ENCODE results near the gene EDIL3. TPM values are rescaled to one million over a fixed set of nuclear protein-coding genes. Genes with fewer than 3 reads are reported as not detected.

Gene EDIL3
- total and polyA plus RNA-seq, 4 experiments from 2014 or later, result not detected

DNA sequence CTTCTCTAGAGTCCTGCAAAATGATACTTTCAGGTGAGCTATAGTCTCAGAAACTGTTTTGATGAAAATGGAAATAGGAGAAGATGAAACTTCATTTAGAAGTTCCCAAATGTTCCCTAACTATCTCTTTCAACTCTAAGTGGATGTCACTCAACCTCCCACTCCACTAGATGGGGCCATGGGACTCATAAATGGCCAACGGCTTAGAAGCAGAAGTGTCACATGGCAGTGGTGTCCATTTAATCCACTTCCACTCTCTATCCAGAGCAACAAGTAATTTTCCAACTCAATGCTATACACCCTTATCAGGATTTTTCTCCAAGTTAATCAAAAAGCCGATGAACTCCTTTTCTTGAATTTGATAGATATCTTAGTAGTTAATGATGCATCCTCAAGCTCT, 295.7 kb downstream of the EDIL3 start:
- ChIA-PET CTCF (ENCODE audit: partially characterized antibody) (no interaction called here), POLR2A (ENCODE audit: partially characterized antibody) (no interaction called here)
- H3K4me1 Mint-ChIP-seq, result no peaks in the 10 kb centered on the region
- intact Hi-C loops (cut with micrococcal nuclease), result no loop called here
- peaks cover 0 to 7% (median 3%) of the 10 kb centered on the region in 8 donors for H3K9me3 Mint-ChIP-seq
- H3K27ac Mint-ChIP-seq, result no peak overlapping the region
- Histone ChIP-seq H3K27me3 (ENCODE audit: insufficient read depth, low read length) (no peaks in the 10 kb centered on the region), H3K4me1 (ENCODE audit: insufficient read depth, low read length) (no peaks in the 10 kb centered on the region), H3K4me3 (ENCODE audit: low read length in 2 of 2) (no peak overlapping the region), H3K36me3 (ENCODE audit: insufficient read depth, low read length) (no peaks in the 10 kb centered on the region), H3K27ac (ENCODE audit: low read depth, low read length) (no peak overlapping the region), H3K9me3 (ENCODE audit: control insufficient read depth in 1 of 2, low read length in 2 of 2) (no peaks in the 10 kb centered on the region)
- DNase-seq, result no peak
- H3K36me3 Mint-ChIP-seq, result no peaks in the 10 kb centered on the region
- H3K4me3 Mint-ChIP-seq, result no peak overlapping the region
- H3K27me3 Mint-ChIP-seq, result no peaks in the 10 kb centered on the region

DNA sequence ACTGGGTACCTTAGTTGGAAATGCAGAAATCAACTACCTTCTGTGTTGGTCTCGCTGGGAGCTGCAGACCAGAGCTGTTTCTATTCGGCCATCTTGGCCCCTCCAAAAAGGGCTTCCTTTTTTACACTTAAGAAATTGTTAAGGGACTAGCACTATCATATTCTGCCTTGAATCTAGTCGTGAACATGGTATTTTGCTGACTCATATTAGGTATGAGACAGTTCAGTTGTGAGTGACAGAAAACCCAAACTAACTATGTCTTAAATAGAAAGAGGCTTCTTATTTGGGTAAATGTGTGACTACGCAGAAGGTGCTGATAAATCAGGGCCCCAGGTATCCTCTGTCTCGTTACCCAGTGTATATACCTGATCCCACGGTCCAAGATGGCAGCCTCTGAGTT, 298.2 kb downstream of the EDIL3 start:
- no peaks in the 10 kb centered on the region for H3K4me1 Mint-ChIP-seq
- H3K4me1 ChIP-seq (ENCODE audit: insufficient read depth, low read length), result no peaks in the 10 kb centered on the region
- intact Hi-C loops (cut with micrococcal nuclease), result no loop called here
- H3K27ac ChIP-seq (ENCODE audit: low read depth, low read length), result no peak overlapping the region
- H3K27me3 Mint-ChIP-seq, result no peaks in the 10 kb centered on the region
- no peak overlapping the region for H3K4me3 Mint-ChIP-seq
- ChIA-PET CTCF (ENCODE audit: partially characterized antibody) (no interaction called here), POLR2A (ENCODE audit: partially characterized antibody) (no interaction called here)
- DNase-seq, result no peak
- H3K27ac Mint-ChIP-seq, result no peak overlapping the region
- peaks cover 0 to 4% (median 0%) of the 10 kb centered on the region in 8 donors for H3K9me3 Mint-ChIP-seq
- H3K4me3 ChIP-seq (ENCODE audit: low read length in 2 of 2), result no peak overlapping the region
- no peaks in the 10 kb centered on the region for H3K27me3 ChIP-seq (ENCODE audit: insufficient read depth, low read length)
- no peaks in the 10 kb centered on the region for H3K36me3 Mint-ChIP-seq
- no peaks in the 10 kb centered on the region for H3K36me3 ChIP-seq (ENCODE audit: insufficient read depth, low read length)
- no peaks in the 10 kb centered on the region for H3K9me3 ChIP-seq (ENCODE audit: control insufficient read depth in 1 of 2, low read length in 2 of 2)

DNA sequence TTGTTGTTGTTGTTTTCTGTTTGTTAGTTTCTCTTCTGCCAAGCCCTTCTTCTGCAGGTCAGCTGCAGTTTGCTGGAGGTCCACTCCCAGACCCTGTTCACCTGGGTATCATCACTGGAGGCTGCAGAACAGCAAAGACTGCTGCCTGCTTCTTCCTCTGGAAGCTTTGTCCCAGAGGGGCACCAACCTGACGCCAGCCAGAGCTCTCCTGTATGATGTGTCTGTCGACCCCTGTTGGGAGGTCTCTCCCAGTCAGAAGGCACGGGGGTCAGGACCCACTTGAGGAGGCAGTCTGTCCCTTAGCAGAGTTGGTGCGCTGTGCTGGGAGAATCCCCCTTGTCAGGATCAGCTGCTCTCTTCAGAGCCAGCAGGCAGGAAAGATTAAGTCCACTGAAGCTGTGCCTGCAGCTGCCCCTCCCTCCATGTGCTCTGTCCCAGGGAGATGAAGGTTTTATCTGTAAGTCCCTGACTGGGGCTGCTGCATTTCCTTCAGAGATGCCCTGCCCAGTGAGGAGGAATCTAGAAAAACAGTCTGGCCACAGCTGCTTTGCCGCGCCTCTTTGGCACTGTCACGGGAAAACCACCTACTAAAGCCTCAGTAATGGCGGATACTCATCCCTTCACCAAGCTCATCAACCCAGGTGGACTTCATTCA, 299.2 kb downstream of the EDIL3 start:
- H3K27me3 Mint-ChIP-seq, result no peaks in the 10 kb centered on the region
- H3K27me3 ChIP-seq (ENCODE audit: insufficient read depth, low read length), result no peaks in the 10 kb centered on the region
- no peaks in the 10 kb centered on the region for H3K36me3 ChIP-seq (ENCODE audit: insufficient read depth, low read length)
- no peaks in the 10 kb centered on the region for H3K4me1 ChIP-seq (ENCODE audit: insufficient read depth, low read length)
- H3K4me1 Mint-ChIP-seq, result no peaks in the 10 kb centered on the region
- no peak overlapping the region for H3K27ac Mint-ChIP-seq
- POLR2A ChIA-PET (ENCODE audit: partially characterized antibody), result no interaction called here
- DNase-seq, result no peak
- peaks cover 0 to 4% (median 0%) of the 10 kb centered on the region in 8 donors for H3K9me3 Mint-ChIP-seq
- no peaks in the 10 kb centered on the region for H3K9me3 ChIP-seq (ENCODE audit: control insufficient read depth in 1 of 2, low read length in 2 of 2)
- intact Hi-C loops (cut with micrococcal nuclease), result no loop called here
- H3K27ac ChIP-seq (ENCODE audit: low read depth, low read length), result no peak overlapping the region
- no peak overlapping the region for H3K4me3 Mint-ChIP-seq
- no peak overlapping the region for H3K4me3 ChIP-seq (ENCODE audit: low read length in 2 of 2)
- CTCF ChIA-PET (ENCODE audit: partially characterized antibody), result no interaction called here
- no peaks in the 10 kb centered on the region for H3K36me3 Mint-ChIP-seq

- Mint-ChIP-seq H3K27me3 (no peaks in the 10 kb centered on the region), H3K36me3 (no peaks in the 10 kb centered on the region), H3K27ac (no peak overlapping the region), H3K4me3 (no peak overlapping the region), H3K9me3 (peaks cover 0 to 13% (median 2%) of the 10 kb centered on the region in 8 donors), H3K4me1 (no peaks in the 10 kb centered on the region)
- ChIA-PET POLR2A (ENCODE audit: partially characterized antibody) (no interaction called here), CTCF (ENCODE audit: partially characterized antibody) (no interaction called here)
- Histone ChIP-seq H3K9me3 (ENCODE audit: control insufficient read depth in 1 of 2, low read length in 2 of 2) (no peaks in the 10 kb centered on the region), H3K4me1 (ENCODE audit: insufficient read depth, low read length) (no peaks in the 10 kb centered on the region), H3K4me3 (ENCODE audit: low read length in 2 of 2) (no peak overlapping the region), H3K27ac (ENCODE audit: low read depth, low read length) (no peak overlapping the region), H3K36me3 (ENCODE audit: insufficient read depth, low read length) (no peaks in the 10 kb centered on the region), H3K27me3 (ENCODE audit: insufficient read depth, low read length) (no peaks in the 10 kb centered on the region)
- intact Hi-C loops (cut with micrococcal nuclease), result no loop called here
- DNase-seq, result no peak
Measured at GRCh38 chr5:84080908-84081307, 303.8 kb downstream of the EDIL3 start.

- POLR2A ChIA-PET (ENCODE audit: partially characterized antibody), result no interaction called here
- Mint-ChIP-seq H3K36me3 (no peaks in the 10 kb centered on the region), H3K27me3 (no peaks in the 10 kb centered on the region), H3K4me1 (no peaks in the 10 kb centered on the region), H3K9me3 (peaks cover 0 to 4% (median 0%) of the 10 kb centered on the region in 8 donors), H3K27ac (no peak overlapping the region), H3K4me3 (no peak overlapping the region)
- intact Hi-C loops (cut with micrococcal nuclease), result no loop called here
- CTCF ChIA-PET (ENCODE audit: partially characterized antibody), result no interaction called here
- no peaks in the 10 kb centered on the region for H3K9me3 ChIP-seq (ENCODE audit: control insufficient read depth in 1 of 2, low read length in 2 of 2)
- no peak for DNase-seq
- no peak overlapping the region for H3K27ac ChIP-seq (ENCODE audit: low read depth, low read length)
- no peaks in the 10 kb centered on the region for H3K36me3 ChIP-seq (ENCODE audit: insufficient read depth, low read length)
- no peak overlapping the region for H3K4me3 ChIP-seq (ENCODE audit: low read length in 2 of 2)
- H3K27me3 ChIP-seq (ENCODE audit: insufficient read depth, low read length), result no peaks in the 10 kb centered on the region
- no peaks in the 10 kb centered on the region for H3K4me1 ChIP-seq (ENCODE audit: insufficient read depth, low read length)
Measured at GRCh38 chr5:84072339-84072738, 312.3 kb downstream of the EDIL3 start.

DNA sequence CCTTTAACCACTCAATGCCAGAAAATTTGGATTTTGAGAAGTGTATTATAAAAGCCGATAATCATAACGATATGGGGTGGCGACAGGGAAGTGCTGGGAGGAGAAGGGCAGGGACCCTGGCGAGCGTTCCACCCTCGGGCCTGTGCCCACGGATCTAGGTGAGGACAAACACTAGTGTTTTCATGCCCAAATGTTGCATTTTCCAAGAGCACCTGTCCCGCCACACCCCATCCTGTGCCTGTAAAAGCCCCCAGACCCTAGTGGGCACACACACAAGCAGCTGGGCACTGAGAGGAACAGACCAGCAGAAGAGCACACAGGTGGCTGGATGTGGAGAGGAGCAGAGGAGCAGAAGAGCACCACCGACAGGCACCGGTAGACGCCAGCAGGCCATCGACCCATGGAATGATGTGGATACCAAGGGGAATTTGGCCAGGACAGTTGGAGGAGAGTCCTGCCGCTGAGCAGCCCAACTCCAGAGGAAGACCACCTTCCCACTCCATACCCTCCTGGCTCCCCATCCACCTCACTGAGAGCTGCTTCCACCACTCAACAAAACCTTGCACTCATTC, 315.0 kb downstream of the EDIL3 start:
- Mint-ChIP-seq H3K27me3 (no peaks in the 10 kb centered on the region), H3K9me3 (peaks cover 0 to 4% (median 0%) of the 10 kb centered on the region in 8 donors), H3K4me1 (no peaks in the 10 kb centered on the region), H3K36me3 (no peaks in the 10 kb centered on the region), H3K4me3 (no peak overlapping the region), H3K27ac (no peak overlapping the region)
- Histone ChIP-seq H3K27ac (ENCODE audit: low read depth, low read length) (no peak overlapping the region), H3K36me3 (ENCODE audit: insufficient read depth, low read length) (no peaks in the 10 kb centered on the region), H3K4me1 (ENCODE audit: insufficient read depth, low read length) (no peaks in the 10 kb centered on the region), H3K27me3 (ENCODE audit: insufficient read depth, low read length) (no peaks in the 10 kb centered on the region), H3K4me3 (ENCODE audit: low read length in 2 of 2) (no peak overlapping the region), H3K9me3 (ENCODE audit: control insufficient read depth in 1 of 2, low read length in 2 of 2) (no peaks in the 10 kb centered on the region)
- POLR2A ChIA-PET (ENCODE audit: partially characterized antibody), result no interaction called here
- intact Hi-C loops (cut with micrococcal nuclease), result no loop called here
- CTCF ChIA-PET (ENCODE audit: partially characterized antibody), result no interaction called here
- no peak for DNase-seq

DNA sequence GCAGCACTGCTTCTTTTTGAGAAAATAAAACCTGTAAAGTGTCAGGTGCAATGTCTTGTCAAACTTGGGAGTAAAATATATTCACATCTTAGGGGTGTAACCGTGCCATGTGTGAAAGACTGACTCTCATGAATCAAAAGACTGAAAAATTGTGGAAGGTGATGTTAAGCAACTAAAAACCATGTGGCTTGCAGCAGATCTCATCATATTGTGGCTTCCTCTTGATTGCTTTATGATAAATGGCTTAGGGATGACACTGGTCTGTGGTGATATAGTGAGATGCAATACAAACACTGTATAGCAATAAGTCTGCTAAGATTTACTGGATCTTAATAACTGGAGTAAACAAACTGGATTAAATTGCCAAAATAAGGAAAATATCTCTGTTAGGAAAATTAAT, 321.6 kb downstream of the EDIL3 start:
- H3K9me3 Mint-ChIP-seq, result peaks cover 0 to 2% (median 0%) of the 10 kb centered on the region in 8 donors
- Histone ChIP-seq H3K4me1 (ENCODE audit: insufficient read depth, low read length) (no peaks in the 10 kb centered on the region), H3K27ac (ENCODE audit: low read depth, low read length) (no peak overlapping the region), H3K4me3 (ENCODE audit: low read length in 2 of 2) (no peak overlapping the region), H3K27me3 (ENCODE audit: insufficient read depth, low read length) (no peaks in the 10 kb centered on the region), H3K36me3 (ENCODE audit: insufficient read depth, low read length) (no peaks in the 10 kb centered on the region), H3K9me3 (ENCODE audit: control insufficient read depth in 1 of 2, low read length in 2 of 2) (no peaks in the 10 kb centered on the region)
- intact Hi-C loops (cut with micrococcal nuclease), result no loop called here
- no peak overlapping the region for H3K4me3 Mint-ChIP-seq
- no peaks in the 10 kb centered on the region for H3K27me3 Mint-ChIP-seq
- POLR2A ChIA-PET (ENCODE audit: partially characterized antibody), result no interaction called here
- H3K4me1 Mint-ChIP-seq, result no peaks in the 10 kb centered on the region
- no peak overlapping the region for H3K27ac Mint-ChIP-seq
- no peaks in the 10 kb centered on the region for H3K36me3 Mint-ChIP-seq
- CTCF ChIA-PET (ENCODE audit: partially characterized antibody), result no interaction called here
- no peak for DNase-seq

All from CD4-positive, alpha-beta memory T cell (primary cell).